HCEC 1CT (cell line): ENCODE results near the gene LRCOL1.

Source experiments
- DNase-seq: peaks from one replicate; pipeline ENCODE4 v3.0.0-alpha.2; 2017

The LRCOL1 gene

GRCh38 chr12:132635076-132635955, 24.9 kb upstream of the LRCOL1 start:
- DNase-seq = no peak

DNA sequence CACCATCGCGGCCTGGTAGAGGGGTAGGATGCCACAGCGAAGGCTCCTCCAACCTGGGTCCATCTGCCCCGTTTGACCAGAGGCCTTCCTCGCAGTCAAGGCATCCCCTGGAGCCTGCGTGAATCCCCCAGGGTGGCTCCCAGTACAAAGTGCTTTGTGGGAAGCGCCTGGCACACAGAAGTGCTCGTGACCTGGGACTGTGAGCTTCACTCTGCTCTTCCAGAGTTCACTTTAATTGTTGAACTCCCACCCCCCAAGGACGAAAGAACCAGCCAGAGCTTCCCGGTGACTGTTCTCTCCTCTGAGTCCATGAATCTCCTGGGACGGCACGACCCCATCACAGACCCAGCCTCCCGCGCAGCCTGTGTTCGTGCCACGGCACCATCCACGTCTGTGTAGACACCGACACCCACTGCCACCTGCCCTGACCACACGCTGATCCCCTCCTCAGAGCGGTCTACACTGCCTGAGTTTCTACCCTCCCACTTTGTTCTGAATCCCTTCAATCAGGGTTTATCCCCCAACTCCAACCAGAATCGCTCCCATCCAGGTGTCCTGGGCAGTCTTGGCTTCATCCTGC, 24.1 kb upstream of the LRCOL1 start:
- DNase-seq = no peak

DNA sequence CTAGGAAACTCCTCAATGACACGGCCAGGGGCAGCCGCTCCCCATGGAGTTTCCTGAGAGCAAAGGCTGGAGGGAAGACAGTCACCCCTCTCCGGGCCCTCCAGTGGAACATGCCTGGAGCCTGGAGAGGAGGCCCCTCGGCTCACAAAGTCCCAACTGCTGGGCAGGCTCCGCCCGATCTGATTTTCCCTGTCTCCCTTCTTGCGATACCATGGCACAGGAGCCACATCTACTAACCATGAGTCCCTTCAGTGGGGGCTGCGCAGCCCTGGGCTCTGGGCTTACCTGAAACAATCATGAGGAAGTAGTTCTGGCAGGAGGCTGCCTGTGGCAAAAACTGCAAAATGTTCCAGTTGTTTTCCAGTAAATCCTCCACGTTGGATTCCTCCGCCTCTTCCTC, 23.5 kb upstream of the LRCOL1 start:
- no peak for DNase-seq

DNA sequence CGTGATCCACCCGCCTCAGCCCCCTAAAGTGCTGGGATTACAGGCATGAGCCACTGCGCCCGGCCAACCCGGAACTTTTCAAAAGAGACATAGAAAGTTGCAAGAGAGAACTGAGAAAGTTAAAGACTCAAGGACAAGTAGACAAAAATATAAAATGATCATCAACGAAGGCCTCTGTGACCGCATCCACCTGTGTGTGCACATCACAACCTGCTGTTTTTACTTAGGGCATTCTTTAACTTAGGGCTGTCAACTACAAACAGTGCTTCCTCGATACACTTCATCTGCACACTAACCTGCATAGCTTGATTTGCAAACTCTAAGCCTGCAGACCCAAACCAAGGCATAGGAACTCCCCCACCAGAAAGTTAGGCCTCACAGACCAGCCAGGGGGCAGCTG, 23.0 kb upstream of the LRCOL1 start:
- DNase-seq = no peak

GRCh38 chr12:132632521-132633228, 22.3 kb upstream of the LRCOL1 start:
- DNase-seq = no peak

GRCh38 chr12:132631666-132632065, 21.3 kb upstream of the LRCOL1 start:
- DNase-seq = no peak

- no peak for DNase-seq
Measured at GRCh38 chr12:132630672-132631071, 20.3 kb upstream of the LRCOL1 start.

DNA sequence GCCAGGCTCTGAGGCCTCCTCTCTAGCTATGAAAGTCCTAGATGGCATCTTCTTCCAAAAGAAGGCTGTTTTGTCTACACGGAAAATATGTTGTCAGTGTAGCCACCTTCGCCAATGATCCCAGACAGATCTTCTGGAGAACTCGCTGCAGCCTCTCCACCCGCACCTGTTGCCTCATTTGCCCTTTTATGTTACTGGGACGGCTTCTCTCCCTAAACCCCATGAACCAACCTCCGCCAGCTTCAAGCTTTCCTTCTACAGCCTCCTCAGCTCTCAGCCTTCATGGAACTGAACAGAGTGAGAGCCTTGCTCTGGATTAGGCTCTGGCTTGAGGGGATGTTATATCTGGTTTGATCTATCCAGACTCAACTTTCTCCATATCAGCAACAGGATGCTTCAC, 18.9 kb upstream of the LRCOL1 start:
- DNase-seq = no peak

GRCh38 chr12:132625731-132626430, 15.5 kb upstream of the LRCOL1 start:
- no peak for DNase-seq

- DNase-seq = no peak
Measured at GRCh38 chr12:132624910-132625630, 14.7 kb upstream of the LRCOL1 start.

- DNase-seq = no peak
Measured at GRCh38 chr12:132624186-132624855, 13.9 kb upstream of the LRCOL1 start.

GRCh38 chr12:132623072-132623869, 12.9 kb upstream of the LRCOL1 start:
- DNase-seq = no peak

GRCh38 chr12:132622437-132623071, 12.2 kb upstream of the LRCOL1 start:
- peak; percentile 78 for DNase-seq

DNA sequence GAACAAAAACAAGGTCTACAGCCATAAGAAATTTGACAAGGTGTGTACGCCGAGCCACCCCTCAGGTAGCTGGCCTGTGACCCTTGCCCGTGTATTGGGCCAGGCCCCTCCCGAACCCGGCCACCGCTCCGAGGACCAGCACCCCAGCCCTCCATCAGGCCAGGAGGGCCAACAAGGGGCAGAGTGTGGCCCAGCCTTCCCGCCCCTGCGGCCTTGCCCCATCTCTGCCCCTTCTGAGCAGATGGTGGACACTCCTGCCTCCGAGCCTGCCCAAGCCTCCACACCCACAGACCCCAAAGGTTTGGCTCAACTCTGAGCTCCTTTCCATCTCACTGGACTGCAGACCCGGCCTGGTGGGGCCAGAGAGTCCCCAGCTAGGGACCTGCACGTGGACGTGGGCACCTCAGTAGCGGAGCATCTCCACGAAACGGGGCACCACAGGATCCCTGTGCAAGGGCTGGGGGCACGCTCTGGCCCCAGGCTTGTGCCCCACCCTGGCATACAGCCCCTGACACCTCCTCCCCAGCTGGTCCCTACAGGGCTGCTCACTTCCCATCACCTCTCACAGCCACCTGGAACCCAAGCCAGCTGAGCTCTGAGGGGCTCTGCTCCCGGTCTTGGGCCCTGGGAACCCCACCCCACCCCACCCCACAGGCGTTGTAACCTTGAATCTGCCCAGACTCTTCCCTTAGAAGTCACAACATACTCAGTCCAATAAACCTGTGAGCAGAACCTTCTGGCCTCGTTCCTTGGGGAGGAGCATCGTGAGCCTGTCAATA, 11.5 kb upstream of the LRCOL1 start:
- no peak for DNase-seq

DNA sequence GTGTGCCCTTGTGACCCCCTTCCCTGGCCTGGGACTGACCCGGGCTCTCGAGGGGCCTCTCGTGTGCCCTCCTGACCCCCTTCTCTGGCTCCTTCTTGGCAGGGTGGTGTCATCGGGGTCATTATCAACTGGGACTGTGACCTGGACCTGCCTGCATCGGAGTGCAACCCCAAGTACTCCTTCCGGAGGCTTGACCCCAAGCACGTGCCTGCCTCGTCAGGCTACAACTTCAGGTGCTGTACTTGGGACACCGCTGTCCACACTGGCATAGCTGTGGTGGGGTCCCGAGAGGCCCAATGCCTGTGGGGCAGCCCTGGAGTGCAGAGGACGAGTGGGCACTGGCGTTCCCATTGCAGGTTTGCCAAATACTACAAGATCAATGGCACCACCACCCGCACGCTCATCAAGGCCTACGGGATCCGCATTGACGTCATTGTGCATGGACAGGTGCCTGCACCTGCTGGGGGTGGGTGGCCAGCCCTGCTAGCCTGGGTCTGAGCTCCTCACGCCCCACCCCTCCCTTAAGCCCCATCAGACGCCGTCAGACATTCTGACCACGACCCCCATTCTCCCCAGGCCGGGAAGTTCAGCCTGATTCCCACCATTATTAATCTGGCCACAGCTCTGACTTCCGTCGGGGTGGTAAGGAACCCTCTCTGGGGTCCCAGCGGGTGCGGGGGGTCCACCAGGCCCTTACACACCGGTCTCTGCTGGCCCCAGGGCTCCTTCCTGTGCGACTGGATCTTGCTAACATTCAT, 10.7 kb upstream of the LRCOL1 start:
- DNase-seq = no peak

GRCh38 chr12:132620113-132620898, 9.9 kb upstream of the LRCOL1 start:
- DNase-seq = no peak

GRCh38 chr12:132619386-132620112, 9.2 kb upstream of the LRCOL1 start:
- DNase-seq = no peak

GRCh38 chr12:132619071-132619385, 8.6 kb upstream of the LRCOL1 start:
- DNase-seq = no peak
